OCI-M1 (cell line): ENCODE measurements around the gene TSPY3.
"Not testable (repeated sequence)": the region's sequence is repeated elsewhere in the genome, so short reads cannot be mapped to it uniquely, and the experiment has no call there.

ENCODE experiments used
- DNase-seq: peaks from one replicate; lab custom pipeline; 2025; lab: John Stamatoyannopoulos, UW

Gene TSPY3, protein sequence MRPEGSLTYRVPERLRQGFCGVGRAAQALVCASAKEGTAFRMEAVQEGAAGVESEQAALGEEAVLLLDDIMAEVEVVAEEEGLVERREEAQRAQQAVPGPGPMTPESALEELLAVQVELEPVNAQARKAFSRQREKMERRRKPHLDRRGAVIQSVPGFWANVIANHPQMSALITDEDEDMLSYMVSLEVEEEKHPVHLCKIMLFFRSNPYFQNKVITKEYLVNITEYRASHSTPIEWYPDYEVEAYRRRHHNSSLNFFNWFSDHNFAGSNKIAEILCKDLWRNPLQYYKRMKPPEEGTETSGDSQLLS

DNA sequence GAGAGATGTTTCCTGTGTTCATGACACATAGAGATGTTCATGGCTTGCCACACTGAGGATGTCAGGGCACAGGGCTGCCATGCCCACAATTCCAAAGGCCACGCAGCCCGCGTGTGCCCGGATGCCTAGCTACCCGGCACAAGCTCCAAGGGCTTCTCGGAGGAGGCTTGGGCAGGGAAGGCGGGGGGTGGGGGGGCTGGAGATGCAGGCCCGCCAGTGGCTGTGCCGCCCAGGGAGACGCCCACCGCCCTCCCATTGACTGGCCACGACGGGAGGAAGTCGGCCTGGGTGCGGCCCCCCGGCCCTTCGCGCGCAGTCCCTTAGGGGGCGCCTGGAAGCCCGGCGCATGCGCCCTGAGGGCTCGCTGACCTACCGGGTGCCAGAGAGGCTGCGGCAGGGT is at the start of gene TSPY3:
TSS of gene TSPY3 (plus strand) at position 301 of the 400 bp plus-strand sequence. CDS start at position 347, 46 bp downstream.
- not testable (repeated sequence) for DNase-seq

DNA sequence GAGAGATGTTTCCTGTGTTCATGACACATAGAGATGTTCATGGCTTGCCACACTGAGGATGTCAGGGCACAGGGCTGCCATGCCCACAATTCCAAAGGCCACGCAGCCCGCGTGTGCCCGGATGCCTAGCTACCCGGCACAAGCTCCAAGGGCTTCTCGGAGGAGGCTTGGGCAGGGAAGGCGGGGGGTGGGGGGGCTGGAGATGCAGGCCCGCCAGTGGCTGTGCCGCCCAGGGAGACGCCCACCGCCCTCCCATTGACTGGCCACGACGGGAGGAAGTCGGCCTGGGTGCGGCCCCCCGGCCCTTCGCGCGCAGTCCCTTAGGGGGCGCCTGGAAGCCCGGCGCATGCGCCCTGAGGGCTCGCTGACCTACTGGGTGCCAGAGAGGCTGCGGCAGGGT is 40.7 kb upstream of the TSPY3 start, which contains the start of gene TSPY8:
TSS of gene TSPY8 (plus strand) at position 301 of the 400 bp plus-strand sequence. CDS start at position 347, 46 bp downstream.
- not testable (repeated sequence) for DNase-seq

DNA sequence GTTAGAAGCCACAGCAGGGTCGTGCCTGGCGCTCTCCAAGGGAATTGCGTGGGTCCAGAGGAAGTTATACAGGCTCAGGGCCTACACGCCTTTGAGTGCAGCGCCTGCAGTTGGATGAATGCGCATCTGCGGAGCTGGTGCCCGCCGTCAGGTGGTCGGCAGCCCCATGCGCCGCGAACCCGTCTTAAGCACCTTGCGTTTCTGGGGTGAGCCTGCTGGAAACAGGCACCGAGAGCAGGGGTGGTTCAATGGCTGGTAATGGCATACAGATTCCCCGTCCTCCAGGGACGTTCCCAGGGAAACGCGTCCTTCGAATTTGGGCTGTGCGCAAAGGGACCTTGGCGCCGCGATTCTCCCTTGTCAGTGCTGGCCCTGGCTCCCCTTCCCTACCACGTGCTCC is 1.7 kb upstream of the TSPY3 start:
- DNase-seq = not testable (repeated sequence)
